Breast epithelium (tissue), 3 donors: Measurements from ENCODE around the gene HLA-DQB1.

ENCODE experiments used
- POLR2A ChIP-seq: fragments of 450-650 bp; IDR thresholded peaks from one replicate; pipeline ENCODE4 v1.6.1; 2016; ENCODE audit warnings: antibody characterized with exemption, mild to moderate bottlenecking, moderate library complexity
- POLR2AphosphoS5 ChIP-seq, 3 donors: sonication (generic); formaldehyde crosslinking; IDR thresholded peaks; one replicate each; pipeline ENCODE4 v1.6.1; 2017; ENCODE audit warnings: antibody characterized with exemption in 3 of 3
- TF ChIP-seq, protein P1 (sequence below), 3 donors: fragments of 450-650 bp; IDR thresholded peaks; one replicate each; pipeline ENCODE4 v1.5.1; 2016 to 2017; ENCODE audit warnings: antibody characterized with exemption in 3 of 3, mild to moderate bottlenecking in 3 of 3, moderate library complexity in 3 of 3

DNA sequence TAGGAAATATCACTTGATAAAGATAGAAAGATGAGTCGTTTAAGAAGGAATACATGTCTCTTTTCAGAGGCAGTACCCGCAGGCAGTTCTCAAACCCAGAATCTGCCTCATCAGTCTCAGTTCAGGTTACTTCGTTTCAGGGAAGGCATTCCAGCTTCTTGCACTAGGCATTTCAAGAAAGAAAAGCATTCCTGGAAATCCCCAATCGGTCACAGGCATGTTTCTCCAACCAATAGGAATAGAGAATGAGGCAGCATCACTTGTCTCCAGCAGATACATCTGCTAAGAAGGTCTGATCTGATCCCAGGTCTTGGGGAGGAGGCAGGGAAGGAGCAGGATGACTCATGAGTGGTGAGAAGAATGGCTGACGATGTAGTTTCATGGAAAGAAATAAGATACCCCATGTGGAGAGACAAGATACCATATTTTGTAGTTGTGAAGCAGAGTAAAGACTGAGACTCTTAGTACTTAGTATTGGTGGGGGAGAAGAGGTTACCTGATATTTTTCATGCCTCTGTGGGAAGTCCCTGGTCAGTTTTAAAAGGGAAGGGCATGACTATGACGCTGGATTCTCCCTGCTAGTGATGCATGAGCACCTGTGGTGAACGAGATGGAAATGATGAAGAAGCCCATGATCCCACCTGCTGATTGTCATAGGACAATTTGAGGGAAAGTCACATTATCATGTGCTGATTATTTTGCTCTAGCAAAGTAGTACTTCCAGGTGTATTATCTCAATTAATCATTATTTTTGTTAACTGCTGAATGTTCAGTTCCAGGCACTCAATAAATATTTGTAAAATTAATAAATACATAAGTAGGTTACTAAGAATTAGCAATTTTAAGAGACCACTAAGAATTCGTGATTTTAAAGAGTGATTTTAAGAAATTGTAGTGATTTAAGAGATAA, 56.5 kb downstream of the HLA-DQB1 start:
- TF ChIP-seq, protein P1, sequence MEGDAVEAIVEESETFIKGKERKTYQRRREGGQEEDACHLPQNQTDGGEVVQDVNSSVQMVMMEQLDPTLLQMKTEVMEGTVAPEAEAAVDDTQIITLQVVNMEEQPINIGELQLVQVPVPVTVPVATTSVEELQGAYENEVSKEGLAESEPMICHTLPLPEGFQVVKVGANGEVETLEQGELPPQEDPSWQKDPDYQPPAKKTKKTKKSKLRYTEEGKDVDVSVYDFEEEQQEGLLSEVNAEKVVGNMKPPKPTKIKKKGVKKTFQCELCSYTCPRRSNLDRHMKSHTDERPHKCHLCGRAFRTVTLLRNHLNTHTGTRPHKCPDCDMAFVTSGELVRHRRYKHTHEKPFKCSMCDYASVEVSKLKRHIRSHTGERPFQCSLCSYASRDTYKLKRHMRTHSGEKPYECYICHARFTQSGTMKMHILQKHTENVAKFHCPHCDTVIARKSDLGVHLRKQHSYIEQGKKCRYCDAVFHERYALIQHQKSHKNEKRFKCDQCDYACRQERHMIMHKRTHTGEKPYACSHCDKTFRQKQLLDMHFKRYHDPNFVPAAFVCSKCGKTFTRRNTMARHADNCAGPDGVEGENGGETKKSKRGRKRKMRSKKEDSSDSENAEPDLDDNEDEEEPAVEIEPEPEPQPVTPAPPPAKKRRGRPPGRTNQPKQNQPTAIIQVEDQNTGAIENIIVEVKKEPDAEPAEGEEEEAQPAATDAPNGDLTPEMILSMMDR (IDR thresholded peaks at IDR 0.05) = no peak
- no peak for TF ChIP-seq POLR2A
- TF ChIP-seq POLR2AphosphoS5 (IDR thresholded peaks at IDR 0.05) = no peak
